H1 (cell line): ENCODE results near the gene SLC38A7. TPM values are rescaled to one million over a fixed set of nuclear protein-coding genes. Genes with fewer than 3 reads are reported as not detected.

ENCODE experiments used
- polyA plus RNA-seq, 7 experiments: library from polyadenylated mRNA; depleted of rRNA in 3 of 7; stranded (reverse) in 5 of 7; unstranded in 2 of 7; fragments of >200 nt in 5 of 7; fragments of 200-250 nt in 2 of 7; gene quantifications; 1 replicate in 5 of 7; 2 replicates in 1 of 7; 4 replicates in 1 of 7; pipeline versions ENCODE4 v1.2.1 to v1.2.3, GENCODE V29; 2011 to 2013; ENCODE audit warnings: missing spikeins in 2 of 7, mixed read lengths in 2 of 7
- total RNA-seq: library from RNA; stranded (reverse); fragmentation: NEBNext Ultra II Directional; extraction: Animal tissue kit (Norgen Biotek cat#: 25700); gene quantifications from 2 replicates; pipeline ENCODE4 v1.2.1, GENCODE V29; 2021
- TF ChIP-seq, protein P1 (sequence below): fragments of 300-600 bp; sonication (generic); IDR thresholded peaks from 2 replicates; pipeline ENCODE4 v1.7.1; 2012; ENCODE audit warnings: low read length, moderate library complexity, mild to moderate bottlenecking, inconsistent platforms; ENCODE audit not compliant: insufficient replicate concordance

SLC38A7 gene
- total and polyA plus RNA-seq, 2 of the 8 experiments (the other 6 are each of a cell fraction or from before 2014, with no cell fraction given): 26.7 to 28.0 TPM

DNA sequence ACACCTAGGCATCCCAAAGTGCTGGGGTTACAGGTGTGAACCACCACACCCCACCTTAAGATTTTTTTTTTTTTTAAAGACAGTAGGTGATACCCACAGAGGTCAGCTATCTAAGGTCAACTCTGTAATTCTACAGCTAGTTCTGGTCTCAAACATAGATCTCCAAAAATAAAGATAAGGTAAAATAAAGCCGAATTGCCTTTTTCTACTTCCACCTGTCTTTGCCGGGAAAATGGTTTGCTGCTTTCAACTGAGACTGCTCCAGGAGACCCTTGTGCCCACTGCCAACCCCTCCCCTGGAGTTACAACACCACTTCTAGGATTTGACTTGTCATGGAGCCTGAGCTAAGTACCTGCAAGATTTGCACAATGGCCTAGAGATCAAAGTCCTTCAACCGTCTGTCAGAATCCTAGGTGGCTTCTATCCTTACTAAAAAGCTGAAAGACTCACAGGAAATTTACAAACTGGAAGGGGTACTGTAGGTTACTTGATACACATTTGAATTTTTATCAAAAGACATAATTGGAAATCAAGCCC lies 50.2 kb downstream of the SLC38A7 start (continued):
- TF ChIP-seq, protein P1, sequence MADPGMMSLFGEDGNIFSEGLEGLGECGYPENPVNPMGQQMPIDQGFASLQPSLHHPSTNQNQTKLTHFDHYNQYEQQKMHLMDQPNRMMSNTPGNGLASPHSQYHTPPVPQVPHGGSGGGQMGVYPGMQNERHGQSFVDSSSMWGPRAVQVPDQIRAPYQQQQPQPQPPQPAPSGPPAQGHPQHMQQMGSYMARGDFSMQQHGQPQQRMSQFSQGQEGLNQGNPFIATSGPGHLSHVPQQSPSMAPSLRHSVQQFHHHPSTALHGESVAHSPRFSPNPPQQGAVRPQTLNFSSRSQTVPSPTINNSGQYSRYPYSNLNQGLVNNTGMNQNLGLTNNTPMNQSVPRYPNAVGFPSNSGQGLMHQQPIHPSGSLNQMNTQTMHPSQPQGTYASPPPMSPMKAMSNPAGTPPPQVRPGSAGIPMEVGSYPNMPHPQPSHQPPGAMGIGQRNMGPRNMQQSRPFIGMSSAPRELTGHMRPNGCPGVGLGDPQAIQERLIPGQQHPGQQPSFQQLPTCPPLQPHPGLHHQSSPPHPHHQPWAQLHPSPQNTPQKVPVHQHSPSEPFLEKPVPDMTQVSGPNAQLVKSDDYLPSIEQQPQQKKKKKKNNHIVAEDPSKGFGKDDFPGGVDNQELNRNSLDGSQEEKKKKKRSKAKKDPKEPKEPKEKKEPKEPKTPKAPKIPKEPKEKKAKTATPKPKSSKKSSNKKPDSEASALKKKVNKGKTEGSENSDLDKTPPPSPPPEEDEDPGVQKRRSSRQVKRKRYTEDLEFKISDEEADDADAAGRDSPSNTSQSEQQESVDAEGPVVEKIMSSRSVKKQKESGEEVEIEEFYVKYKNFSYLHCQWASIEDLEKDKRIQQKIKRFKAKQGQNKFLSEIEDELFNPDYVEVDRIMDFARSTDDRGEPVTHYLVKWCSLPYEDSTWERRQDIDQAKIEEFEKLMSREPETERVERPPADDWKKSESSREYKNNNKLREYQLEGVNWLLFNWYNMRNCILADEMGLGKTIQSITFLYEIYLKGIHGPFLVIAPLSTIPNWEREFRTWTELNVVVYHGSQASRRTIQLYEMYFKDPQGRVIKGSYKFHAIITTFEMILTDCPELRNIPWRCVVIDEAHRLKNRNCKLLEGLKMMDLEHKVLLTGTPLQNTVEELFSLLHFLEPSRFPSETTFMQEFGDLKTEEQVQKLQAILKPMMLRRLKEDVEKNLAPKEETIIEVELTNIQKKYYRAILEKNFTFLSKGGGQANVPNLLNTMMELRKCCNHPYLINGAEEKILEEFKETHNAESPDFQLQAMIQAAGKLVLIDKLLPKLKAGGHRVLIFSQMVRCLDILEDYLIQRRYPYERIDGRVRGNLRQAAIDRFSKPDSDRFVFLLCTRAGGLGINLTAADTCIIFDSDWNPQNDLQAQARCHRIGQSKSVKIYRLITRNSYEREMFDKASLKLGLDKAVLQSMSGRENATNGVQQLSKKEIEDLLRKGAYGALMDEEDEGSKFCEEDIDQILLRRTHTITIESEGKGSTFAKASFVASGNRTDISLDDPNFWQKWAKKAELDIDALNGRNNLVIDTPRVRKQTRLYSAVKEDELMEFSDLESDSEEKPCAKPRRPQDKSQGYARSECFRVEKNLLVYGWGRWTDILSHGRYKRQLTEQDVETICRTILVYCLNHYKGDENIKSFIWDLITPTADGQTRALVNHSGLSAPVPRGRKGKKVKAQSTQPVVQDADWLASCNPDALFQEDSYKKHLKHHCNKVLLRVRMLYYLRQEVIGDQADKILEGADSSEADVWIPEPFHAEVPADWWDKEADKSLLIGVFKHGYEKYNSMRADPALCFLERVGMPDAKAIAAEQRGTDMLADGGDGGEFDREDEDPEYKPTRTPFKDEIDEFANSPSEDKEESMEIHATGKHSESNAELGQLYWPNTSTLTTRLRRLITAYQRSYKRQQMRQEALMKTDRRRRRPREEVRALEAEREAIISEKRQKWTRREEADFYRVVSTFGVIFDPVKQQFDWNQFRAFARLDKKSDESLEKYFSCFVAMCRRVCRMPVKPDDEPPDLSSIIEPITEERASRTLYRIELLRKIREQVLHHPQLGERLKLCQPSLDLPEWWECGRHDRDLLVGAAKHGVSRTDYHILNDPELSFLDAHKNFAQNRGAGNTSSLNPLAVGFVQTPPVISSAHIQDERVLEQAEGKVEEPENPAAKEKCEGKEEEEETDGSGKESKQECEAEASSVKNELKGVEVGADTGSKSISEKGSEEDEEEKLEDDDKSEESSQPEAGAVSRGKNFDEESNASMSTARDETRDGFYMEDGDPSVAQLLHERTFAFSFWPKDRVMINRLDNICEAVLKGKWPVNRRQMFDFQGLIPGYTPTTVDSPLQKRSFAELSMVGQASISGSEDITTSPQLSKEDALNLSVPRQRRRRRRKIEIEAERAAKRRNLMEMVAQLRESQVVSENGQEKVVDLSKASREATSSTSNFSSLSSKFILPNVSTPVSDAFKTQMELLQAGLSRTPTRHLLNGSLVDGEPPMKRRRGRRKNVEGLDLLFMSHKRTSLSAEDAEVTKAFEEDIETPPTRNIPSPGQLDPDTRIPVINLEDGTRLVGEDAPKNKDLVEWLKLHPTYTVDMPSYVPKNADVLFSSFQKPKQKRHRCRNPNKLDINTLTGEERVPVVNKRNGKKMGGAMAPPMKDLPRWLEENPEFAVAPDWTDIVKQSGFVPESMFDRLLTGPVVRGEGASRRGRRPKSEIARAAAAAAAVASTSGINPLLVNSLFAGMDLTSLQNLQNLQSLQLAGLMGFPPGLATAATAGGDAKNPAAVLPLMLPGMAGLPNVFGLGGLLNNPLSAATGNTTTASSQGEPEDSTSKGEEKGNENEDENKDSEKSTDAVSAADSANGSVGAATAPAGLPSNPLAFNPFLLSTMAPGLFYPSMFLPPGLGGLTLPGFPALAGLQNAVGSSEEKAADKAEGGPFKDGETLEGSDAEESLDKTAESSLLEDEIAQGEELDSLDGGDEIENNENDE: no peak
- TF ChIP-seq, all 59 proteins: peak for 0
